Endothelial cell of umbilical vein (primary cell): Measurements from ENCODE around the gene CS. TPM values are rescaled to one million over a fixed set of nuclear protein-coding genes. Genes with fewer than 3 reads are reported as not detected.

ENCODE experiments used
- BruUV-seq: library from RNA; stranded (reverse); fragments of 400-500 nt; replicated peaks from 2 replicates; lab custom pipeline; 2021; lab: Mats Ljungman, UMichigan
- CTCF ChIA-PET: fragments of 300-600, 350-600 bp; sonication (Branson Sonifier 250); formaldehyde crosslinking; loops from one replicate; lab custom pipeline; 2021; ENCODE audit warnings: antibody characterized with exemption, inconsistent platforms; lab: Charles Lee
- POLR2A ChIA-PET: fragments of 300-600, 350-600 bp; sonication (Branson Sonifier 250); formaldehyde crosslinking; loops from one replicate; lab custom pipeline; 2021; ENCODE audit warnings: antibody characterized with exemption, inconsistent platforms; lab: Charles Lee
- DNase-seq: peaks from one replicate; pipeline ENCODE4 v3.0.0-alpha.2; 2011; ENCODE audit warnings: low read depth, low spot score
- FAIRE-seq: peaks from 2 replicates; lab custom pipeline; 2011; peaks lifted over from hg19 to GRCh38; lab: Jason Lieb, UNC
- H2AFZ ChIP-seq: 2 replicates; pipeline ENCODE4 v1.6.0; 2012; ENCODE audit warnings: low read depth, low read length, control low read depth, inconsistent platforms
- H3K27ac ChIP-seq: 2 replicates; pipeline ENCODE4 v1.5.1; 2011; ENCODE audit warnings: low read depth, mild to moderate bottlenecking, control low read depth, low read length, moderate library complexity; ENCODE audit not compliant: insufficient read depth
- H3K27me3 ChIP-seq, 2 experiments: 2 replicates each; pipeline versions ENCODE4 v1.6.0 to v1.6.1; 2011; ENCODE audit warnings: low read length in 2 of 2, mixed read lengths in 1 of 2; ENCODE audit not compliant: control insufficient read depth in 2 of 2, insufficient read depth in 2 of 2
- H3K36me3 ChIP-seq, 2 experiments: 2 replicates in 1 of 2; 3 replicates in 1 of 2; pipeline ENCODE4 v1.5.1; 2011; ENCODE audit warnings: low read length in 2 of 2, mild to moderate bottlenecking in 1 of 2, moderate library complexity in 1 of 2; ENCODE audit not compliant: control insufficient read depth in 2 of 2, insufficient read depth in 2 of 2; ENCODE audit errors: extremely low read depth in 1 of 2
- H3K4me1 ChIP-seq: 3 replicates; pipeline ENCODE4 v1.5.1; 2011; ENCODE audit warnings: mild to moderate bottlenecking, low read length; ENCODE audit not compliant: control insufficient read depth, insufficient read depth; ENCODE audit errors: extremely low read depth
- H3K4me2 ChIP-seq: 2 replicates; pipeline ENCODE4 v1.6.1; 2011; ENCODE audit warnings: low read length, control low read depth, mixed read lengths; ENCODE audit not compliant: insufficient read depth
- H3K4me3 ChIP-seq, 3 experiments: fragments of 200-600 bp in 1 of 3; sonication (generic), shearing (Covaris generic) in 1 of 3; replicated peaks in 1 of 3; 2 replicates each; pipeline ENCODE4 v1.5.1; 2011 to 2016; ENCODE audit warnings: control low read depth in 3 of 3, low read length in 3 of 3, mild to moderate bottlenecking in 2 of 3, inconsistent platforms in 1 of 3, low read depth in 1 of 3, moderate library complexity in 1 of 3; ENCODE audit not compliant: insufficient read depth in 1 of 3
- H3K79me2 ChIP-seq: 2 replicates; pipeline ENCODE4 v1.6.0; 2012; ENCODE audit warnings: low read length, inconsistent platforms; ENCODE audit not compliant: control insufficient read depth, insufficient read depth
- H3K9ac ChIP-seq: replicated peaks from 2 replicates; pipeline ENCODE3; 2011; ENCODE audit warnings: low read length, control low read depth; ENCODE audit not compliant: insufficient read depth; ENCODE audit errors: extremely low read depth
- H3K9me1 ChIP-seq: replicated peaks from 3 replicates; pipeline ENCODE4 v1.6.0; 2011; ENCODE audit warnings: mild to moderate bottlenecking, low read length; ENCODE audit not compliant: control insufficient read depth, insufficient read depth; ENCODE audit errors: extremely low read depth
- H3K9me3 ChIP-seq: replicated peaks from 2 replicates; pipeline ENCODE4 v1.5.1; 2012; ENCODE audit warnings: low read length, inconsistent platforms; ENCODE audit not compliant: control insufficient read depth, insufficient read depth
- H4K20me1 ChIP-seq: replicated peaks from 2 replicates; pipeline ENCODE3; 2011; ENCODE audit warnings: mild to moderate bottlenecking, low read length; ENCODE audit not compliant: control insufficient read depth, insufficient read depth; ENCODE audit errors: extremely low read depth
- CTCF ChIP-seq, 2 donors: IDR thresholded peaks; 1 replicate in 1 of 2; 2 replicates in 1 of 2; pipeline ENCODE4 v1.5.1; 2011; ENCODE audit warnings: low read length in 2 of 2, mild to moderate bottlenecking in 2 of 2, moderate library complexity in 2 of 2, control low read depth in 1 of 2, inconsistent platforms in 1 of 2, low read depth in 1 of 2; ENCODE audit not compliant: insufficient read depth in 1 of 2; ENCODE audit errors: extremely low read depth in 1 of 2
- EZH2 ChIP-seq: IDR thresholded peaks from 2 replicates; pipeline ENCODE4 v1.6.1; 2012; ENCODE audit warnings: borderline replicate concordance, low read depth, mild to moderate bottlenecking, moderate library complexity, low read length, inconsistent platforms; ENCODE audit not compliant: severe bottlenecking
- FOS ChIP-seq: IDR thresholded peaks from 2 replicates; pipeline ENCODE4 v1.6.1; 2011; ENCODE audit warnings: mild to moderate bottlenecking, low read length, moderate library complexity, borderline replicate concordance; ENCODE audit not compliant: insufficient read depth
- GATA2 ChIP-seq: IDR thresholded peaks from 2 replicates; pipeline ENCODE4 v1.7.0; 2011; ENCODE audit warnings: low read depth, mild to moderate bottlenecking, moderate library complexity, mixed read lengths, low read length; ENCODE audit not compliant: insufficient read length, insufficient read depth
- JUN ChIP-seq: IDR thresholded peaks from 2 replicates; pipeline ENCODE4 v1.6.1; 2011; ENCODE audit warnings: borderline replicate concordance, low read depth; ENCODE audit not compliant: insufficient read length, insufficient read depth
- MAX ChIP-seq: IDR thresholded peaks from 2 replicates; pipeline ENCODE4 v1.6.1; 2011; ENCODE audit not compliant: insufficient read depth, insufficient read length
- MYC ChIP-seq: IDR thresholded peaks from one replicate; pipeline ENCODE4 v1.6.1; 2011; ENCODE audit warnings: mild to moderate bottlenecking, low read depth, low read length
- POLR2A ChIP-seq: IDR thresholded peaks from 2 replicates; pipeline ENCODE4 v1.6.1; 2012; ENCODE audit warnings: low read depth, mild to moderate bottlenecking, control low read depth, low read length
- POLR2AphosphoS5 ChIP-seq: IDR thresholded peaks from 2 replicates; pipeline ENCODE4 v1.6.1; 2012; ENCODE audit warnings: low read depth, mild to moderate bottlenecking, control low read depth, low read length, moderate library complexity; ENCODE audit not compliant: insufficient read depth
- dilution Hi-C: fragments of 300-500 bp; cut with MboI; formaldehyde crosslinking; loops from one replicate; pipeline ENCODE4 v1.15.0; 2019; ENCODE audit warnings: low sequenced_read_pairs; ENCODE audit not compliant: extremely low pct_ligation_motif_present
- intact Hi-C: fragments of 100-400 bp; cut with micrococcal nuclease; formaldehyde crosslinking; loops from one replicate; pipeline ENCODE4 v1.10.0; 2022
- polyA plus RNA-seq, 4 experiments: library from polyadenylated mRNA; depleted of rRNA in 3 of 4; stranded (reverse) in 3 of 4; unstranded in 1 of 4; fragments of >200 nt; gene quantifications; 2 replicates each; pipeline versions ENCODE4 v1.2.1 to v1.2.3, GENCODE V29; 2011 to 2012; ENCODE audit warnings: missing spikeins in 1 of 4
- total RNA-seq: library from RNA; stranded (reverse); gene quantifications from 2 replicates; pipeline ENCODE4 v1.2.3, GENCODE V29; 2021

CS gene
- total and polyA plus RNA-seq, 2 donors (not counting 3 experiments of a cell fraction or from before 2014, with no cell fraction given): 129 to 312 TPM

GRCh38 chr12:56280849-56281248 lies 19.3 kb downstream of the CS start:
- H3K36me3 ChIP-seq: peaks cover 31 to 32% of the 10 kb centered on the region in 2 experiments
- H3K4me1 ChIP-seq: no peaks in the 10 kb centered on the region
- H3K9me1 ChIP-seq: no peaks in the 10 kb centered on the region
- ChIA-PET CTCF (no interaction called here), POLR2A (interaction anchor here (0.6 kb wide), 1 partner anchor 98 kb away, joined by 3 read pairs; no protein-coding TSS in a partner anchor)
- intact Hi-C loops: no loop called here
- H3K4me2 ChIP-seq: no peak overlapping the region
- no peaks in the 10 kb centered on the region for H3K9me3 ChIP-seq
- dilution Hi-C loops: no loop called here
- H4K20me1 ChIP-seq: no peaks in the 10 kb centered on the region
- H3K9ac ChIP-seq: no peak overlapping the region
- H3K27ac ChIP-seq: no peak overlapping the region
- TF ChIP-seq FOS: no peak
- TF ChIP-seq POLR2A: no peak
- no peak for TF ChIP-seq MYC
- TF ChIP-seq CTCF (IDR thresholded peaks at IDR 0.05; ENCODE audit: extremely low read depth in 1 of 2, insufficient read depth in 1 of 2, low read depth in 1 of 2, low read length in 2 of 2): no peak
- H3K79me2 ChIP-seq: peaks cover 2% of the 10 kb centered on the region
- BruUV-seq: no TSS peak
- H3K27me3 ChIP-seq: no peaks in the 10 kb centered on the region
- DNase-seq: no peak
- H3K4me3 ChIP-seq: no peak overlapping the region
- no peak overlapping the region for H2AFZ ChIP-seq
- FAIRE-seq: no peak

GRCh38 chr12:56278905-56279304 lies 21.2 kb downstream of the CS start:
- dilution Hi-C loops (no loop called here), intact Hi-C loops (no loop called here)
- no peaks in the 10 kb centered on the region for H3K79me2 ChIP-seq
- POLR2A ChIA-PET: interaction anchor here (1.5 kb wide), 1 partner anchor 12 kb away, joined by 5 read pairs; the partner anchor contains the start of gene COQ10A
- H3K4me2 ChIP-seq: no peak overlapping the region
- H3K9me1 ChIP-seq: no peaks in the 10 kb centered on the region
- H3K36me3 ChIP-seq: peaks cover 35 to 47% of the 10 kb centered on the region in 2 experiments
- TF ChIP-seq GATA2 (no peak), CTCF (IDR thresholded peaks at IDR 0.05; ENCODE audit: extremely low read depth in 1 of 2, insufficient read depth in 1 of 2, low read depth in 1 of 2, low read length in 2 of 2) (no peak), EZH2 (no peak), FOS (no peak), MAX (no peak), JUN (no peak), POLR2A (no peak), MYC (no peak), POLR2AphosphoS5 (no peak)
- H3K27me3 ChIP-seq: no peaks in the 10 kb centered on the region
- FAIRE-seq: no peak
- H3K27ac ChIP-seq: no peak overlapping the region
- no TSS peak for BruUV-seq
- no peaks in the 10 kb centered on the region for H3K9me3 ChIP-seq
- DNase-seq: no peak
- H4K20me1 ChIP-seq: no peaks in the 10 kb centered on the region
- no peak overlapping the region for H3K9ac ChIP-seq
- no peaks in the 10 kb centered on the region for H3K4me1 ChIP-seq
- CTCF ChIA-PET: interaction anchor here (1.0 kb wide), 1 partner anchor 45 kb away, joined by 3 read pairs; no protein-coding TSS in a partner anchor
- no peak overlapping the region for H2AFZ ChIP-seq
- H3K4me3 ChIP-seq: no peak overlapping the region
